ENCODE data around the gene EPDR1.

The EPDR1 gene

GRCh38 chr7:37984750-37985390, 64.4 kb downstream of the EPDR1 start:
- Histone ChIP-seq H3K36me3 (replicated peaks) (no peaks in the 10 kb centered on the region), H3K4me3 (ENCODE audit: low read depth, low read length) (no peak overlapping the region), H3K27ac (no peak overlapping the region), H3K27me3 (replicated peaks) (no peaks in the 10 kb centered on the region)
- in situ Hi-C loops (cut with HindIII; ENCODE audit: low pct_ligation_motif_present, low sequenced_read_pairs), result no loop called here
- DNase-seq, result no peak
- no peak for TF ChIP-seq CTCF (IDR thresholded peaks at IDR 0.05; ENCODE audit: low read depth, low read length, missing control alignments)

- TF ChIP-seq CTCF (IDR thresholded peaks at IDR 0.05; ENCODE audit: low read depth, low read length, missing control alignments), result no peak
- Histone ChIP-seq H3K4me3 (ENCODE audit: low read depth, low read length) (no peak overlapping the region), H3K27ac (no peak overlapping the region), H3K36me3 (replicated peaks) (no peaks in the 10 kb centered on the region), H3K27me3 (replicated peaks) (no peaks in the 10 kb centered on the region)
- DNase-seq, result peak; percentile 47
- in situ Hi-C loops (cut with HindIII; ENCODE audit: low pct_ligation_motif_present, low sequenced_read_pairs), result no loop called here
These were observed 66.5 kb downstream of the EPDR1 start for GRCh38 chr7:37986908-37987330.

- in situ Hi-C loops (cut with HindIII; ENCODE audit: low pct_ligation_motif_present, low sequenced_read_pairs), result no loop called here
- Histone ChIP-seq H3K27me3 (replicated peaks) (no peaks in the 10 kb centered on the region), H3K36me3 (replicated peaks) (no peaks in the 10 kb centered on the region), H3K4me3 (ENCODE audit: low read depth, low read length) (no peak overlapping the region), H3K27ac (no peak overlapping the region)
- DNase-seq, result no peak
- no peak for TF ChIP-seq CTCF (IDR thresholded peaks at IDR 0.05; ENCODE audit: low read depth, low read length, missing control alignments)
These were observed 67.3 kb downstream of the EPDR1 start for GRCh38 chr7:37987732-37988131.

- no peak for TF ChIP-seq CTCF (IDR thresholded peaks at IDR 0.05; ENCODE audit: low read depth, low read length, missing control alignments)
- H3K27me3 ChIP-seq (replicated peaks), result no peaks in the 10 kb centered on the region
- DNase-seq, result no peak
- no peaks in the 10 kb centered on the region for H3K36me3 ChIP-seq (replicated peaks)
- H3K27ac ChIP-seq, result no peak overlapping the region
- H3K4me3 ChIP-seq (ENCODE audit: low read depth, low read length), result no peak overlapping the region
- in situ Hi-C loops (cut with HindIII; ENCODE audit: low pct_ligation_motif_present, low sequenced_read_pairs), result no loop called here
These were observed 68.5 kb downstream of the EPDR1 start for GRCh38 chr7:37988721-37989650.

GRCh38 chr7:37990337-37990736, 69.9 kb downstream of the EPDR1 start:
- no peak overlapping the region for H3K27ac ChIP-seq
- H3K36me3 ChIP-seq (replicated peaks), result no peaks in the 10 kb centered on the region
- no peaks in the 10 kb centered on the region for H3K27me3 ChIP-seq (replicated peaks)
- in situ Hi-C loops (cut with HindIII; ENCODE audit: low pct_ligation_motif_present, low sequenced_read_pairs), result no loop called here
- no peak overlapping the region for H3K4me3 ChIP-seq (ENCODE audit: low read depth, low read length)
- no peak for DNase-seq
- no peak for TF ChIP-seq CTCF (IDR thresholded peaks at IDR 0.05; ENCODE audit: low read depth, low read length, missing control alignments)

Measured in brain microvascular endothelial cell (primary cell).